Measurements from ENCODE around the gene FCGBP.

FCGBP gene

DNA sequence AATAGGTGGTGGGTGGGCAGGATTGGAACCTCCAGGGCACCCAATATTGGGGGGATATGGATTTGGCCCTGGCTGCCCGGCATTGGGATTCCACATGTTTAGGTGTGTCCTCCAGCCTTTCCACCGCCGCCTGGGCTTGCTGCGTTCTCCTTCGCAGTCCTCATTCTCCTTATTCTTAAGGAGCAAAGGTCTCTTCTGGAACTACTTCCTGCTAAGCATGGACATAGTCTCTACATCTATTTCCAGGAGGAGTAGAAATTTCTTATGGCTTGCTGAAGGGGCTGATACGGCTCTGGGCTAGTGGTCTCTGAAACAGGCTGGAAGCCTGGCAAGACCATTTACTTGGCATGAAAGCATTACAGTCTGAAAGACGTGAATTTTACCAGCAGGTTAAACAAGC lies 9.2 kb upstream of the FCGBP start:
- no peak for DNase-seq

DNA sequence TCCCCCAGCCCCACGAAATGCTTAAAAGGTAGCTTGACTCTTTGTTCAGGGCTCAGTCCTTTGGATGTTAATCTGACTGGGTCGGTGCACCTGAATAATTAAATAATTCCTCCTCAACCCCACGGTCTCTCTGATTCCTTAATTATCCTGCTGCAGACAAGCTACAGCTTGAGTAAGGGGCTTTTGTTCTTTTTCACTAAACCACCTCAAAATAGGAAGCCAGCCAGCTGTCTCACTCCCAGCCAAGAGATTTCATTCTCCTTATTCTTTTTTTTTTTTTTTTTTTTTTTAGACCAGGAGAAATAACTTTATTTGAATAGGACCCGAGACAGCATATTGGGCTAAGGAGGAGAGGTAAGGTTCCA lies 7.9 kb upstream of the FCGBP start:
- no peak for DNase-seq

DNA sequence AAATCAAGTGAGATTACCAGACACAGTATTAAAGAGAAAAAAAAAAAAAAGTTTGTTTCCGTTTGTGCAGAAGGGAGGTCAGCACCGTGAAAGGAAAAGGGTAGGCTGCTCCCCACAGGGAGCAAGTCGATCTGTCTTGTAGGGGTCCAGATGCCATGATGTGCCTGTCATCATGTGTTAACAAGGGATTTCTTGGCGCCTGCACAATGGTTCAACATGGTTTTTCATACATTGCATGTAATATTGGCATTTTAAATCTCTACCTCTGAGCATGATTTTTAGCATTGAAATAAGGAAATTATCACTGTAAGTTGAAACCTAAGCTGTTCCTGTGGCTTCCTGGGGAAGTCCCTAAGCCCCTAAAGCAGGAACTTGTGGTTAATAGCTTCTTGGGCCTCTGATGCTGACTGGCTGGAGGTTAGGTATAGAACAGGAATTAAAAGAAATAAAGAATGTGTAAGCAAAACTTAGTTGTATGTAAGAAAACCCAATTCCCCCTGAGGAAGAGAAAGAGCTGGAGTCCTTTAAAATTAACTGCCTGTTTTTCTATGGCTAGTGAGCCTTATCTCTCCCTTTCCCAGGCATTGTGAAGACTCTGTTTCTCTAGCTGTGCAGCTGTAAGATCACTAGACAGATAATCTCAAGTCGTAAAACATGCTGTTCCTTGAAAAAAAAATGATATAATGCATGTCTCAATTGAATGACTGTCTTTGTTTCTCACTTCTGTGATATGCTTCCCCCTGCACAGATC lies 7.4 kb upstream of the FCGBP start:
- peak; percentile 24 for DNase-seq

DNA sequence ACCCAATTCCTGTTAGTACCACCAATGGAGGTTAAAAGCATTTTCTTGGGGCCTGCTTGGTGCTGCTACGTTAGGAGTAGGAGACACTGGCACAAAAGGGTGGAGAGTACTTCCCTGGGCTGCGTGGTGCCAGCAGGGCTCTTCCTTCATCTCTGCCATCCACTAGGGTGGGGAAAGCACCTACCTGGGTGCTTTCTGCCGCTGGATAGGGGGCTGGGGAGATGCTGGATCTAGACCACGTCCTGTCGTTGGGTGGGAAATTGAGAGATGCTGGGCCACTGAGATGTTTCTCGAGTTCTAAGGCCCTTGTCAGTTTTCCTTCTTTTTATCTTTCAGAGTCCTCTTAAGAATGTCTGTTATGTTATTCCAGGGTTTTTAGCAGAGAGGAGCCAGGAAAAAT lies 6.7 kb upstream of the FCGBP start:
- DNase-seq = no peak

DNA sequence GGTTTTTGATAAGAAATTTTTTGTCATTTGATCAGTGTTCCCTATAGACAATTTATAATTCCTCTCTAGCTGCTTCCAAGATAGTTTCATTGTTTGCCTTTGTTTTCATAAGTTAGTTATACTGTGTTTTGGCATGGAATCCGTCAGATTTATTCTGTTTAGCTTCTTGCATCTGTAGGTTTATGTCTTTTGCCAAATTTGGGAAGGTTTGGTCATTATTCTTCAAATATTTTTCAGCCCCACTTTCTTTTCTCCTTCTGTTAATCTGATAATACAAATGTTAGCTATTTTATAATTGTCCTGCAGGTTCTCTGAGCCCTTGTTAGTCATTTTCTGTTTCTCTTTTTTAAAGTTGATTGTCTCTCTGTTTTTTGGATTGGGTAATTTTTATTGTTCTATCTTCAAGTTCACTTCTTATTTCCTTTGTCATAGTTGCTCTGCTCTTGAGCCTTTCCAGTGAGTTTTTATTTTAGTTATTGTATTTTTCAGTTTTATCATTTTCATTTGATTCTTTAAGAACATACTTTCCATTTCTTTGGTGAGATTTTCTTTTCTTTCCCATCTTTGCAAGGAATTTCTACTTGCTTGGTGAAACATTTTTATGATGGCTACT lies 5.9 kb upstream of the FCGBP start:
- DNase-seq = no peak

DNA sequence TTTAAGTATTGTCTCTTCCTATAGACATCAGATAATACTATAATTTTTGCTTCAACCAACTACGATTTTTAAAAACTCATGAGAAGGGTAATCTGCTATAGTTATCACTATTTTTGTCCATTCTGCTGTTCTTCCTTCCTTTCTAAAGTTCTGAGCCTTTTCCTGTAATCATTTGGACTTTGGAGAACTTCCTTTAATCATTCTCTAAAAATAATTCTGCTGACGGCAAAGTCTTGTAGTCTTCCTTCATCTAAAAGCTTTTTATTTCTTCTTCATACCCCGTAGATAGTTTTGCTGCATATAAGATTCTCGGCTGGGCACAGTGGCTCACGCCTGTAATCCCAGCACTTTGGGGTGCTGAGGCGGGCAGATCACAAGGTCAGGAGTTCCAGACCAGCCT lies 5.1 kb upstream of the FCGBP start:
- no peak for DNase-seq

DNA sequence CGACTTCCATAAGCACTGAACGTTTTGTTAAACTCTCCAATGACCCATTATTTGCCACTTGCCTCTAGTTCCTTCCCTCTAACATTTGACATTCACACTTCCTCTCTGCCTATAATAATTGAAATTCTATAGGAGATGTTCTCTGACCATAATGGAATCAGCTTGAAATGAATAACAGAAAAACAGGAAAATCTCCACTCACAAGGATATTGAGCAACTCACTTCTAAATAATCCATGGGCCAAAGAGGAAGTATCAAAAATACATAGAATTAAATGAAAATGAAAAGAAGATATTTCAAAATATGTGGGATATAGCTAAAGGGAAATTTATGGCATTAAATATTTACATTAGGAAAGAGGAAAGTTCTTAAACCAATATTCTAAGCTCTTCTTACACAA lies 3.4 kb upstream of the FCGBP start:
- DNase-seq = no peak

DNA sequence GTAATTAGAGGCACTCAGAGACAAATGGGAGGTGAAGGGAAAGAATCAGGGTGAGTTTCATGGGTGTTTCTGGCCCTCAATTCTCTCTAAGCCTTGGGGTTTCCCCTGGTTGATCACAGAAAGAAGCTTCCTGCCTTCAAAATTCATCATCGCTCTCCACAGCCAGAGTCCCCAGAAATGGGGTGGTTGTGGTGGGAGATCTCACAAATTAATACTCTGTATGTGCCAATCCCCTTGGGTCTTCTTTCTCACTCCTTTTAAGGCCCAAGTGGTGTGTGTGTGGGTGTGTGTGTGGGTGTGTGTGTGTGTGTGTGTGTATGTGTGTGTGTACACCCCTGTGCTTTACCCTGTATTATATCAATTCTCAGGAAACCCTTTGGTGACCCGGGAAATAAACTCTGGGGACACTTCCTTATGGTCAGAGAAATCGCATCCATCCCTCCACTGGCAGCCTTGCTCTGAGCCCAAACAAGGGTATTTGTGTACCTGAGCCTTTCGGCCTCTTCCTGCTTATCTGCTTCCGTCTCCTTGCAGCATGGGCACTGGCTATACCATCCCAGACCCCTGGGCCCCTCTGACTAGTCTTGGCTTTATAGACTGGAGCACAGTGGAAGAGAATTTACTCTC lies 2.8 kb upstream of the FCGBP start:
- peak; percentile 20 for DNase-seq

DNA sequence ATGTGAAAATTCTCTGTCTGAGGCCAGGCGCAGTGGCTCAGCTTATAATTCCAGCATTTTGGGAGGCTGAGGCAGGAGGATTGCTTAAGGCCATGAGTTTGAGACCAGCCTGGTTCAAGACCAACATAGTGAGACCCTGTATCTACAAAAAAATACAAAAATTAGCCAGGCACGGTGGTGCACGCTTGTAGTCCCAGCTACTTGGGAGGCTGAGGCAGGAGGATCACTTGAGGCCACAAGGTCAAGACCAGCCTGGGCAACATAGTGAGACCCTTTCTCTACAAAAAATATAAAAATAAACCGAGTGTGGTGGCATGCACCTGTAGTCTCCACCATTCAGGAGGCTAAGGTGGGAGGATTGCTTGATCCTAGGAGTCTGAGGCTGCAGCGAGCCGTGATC lies 2.2 kb upstream of the FCGBP start:
- DNase-seq = no peak

DNA sequence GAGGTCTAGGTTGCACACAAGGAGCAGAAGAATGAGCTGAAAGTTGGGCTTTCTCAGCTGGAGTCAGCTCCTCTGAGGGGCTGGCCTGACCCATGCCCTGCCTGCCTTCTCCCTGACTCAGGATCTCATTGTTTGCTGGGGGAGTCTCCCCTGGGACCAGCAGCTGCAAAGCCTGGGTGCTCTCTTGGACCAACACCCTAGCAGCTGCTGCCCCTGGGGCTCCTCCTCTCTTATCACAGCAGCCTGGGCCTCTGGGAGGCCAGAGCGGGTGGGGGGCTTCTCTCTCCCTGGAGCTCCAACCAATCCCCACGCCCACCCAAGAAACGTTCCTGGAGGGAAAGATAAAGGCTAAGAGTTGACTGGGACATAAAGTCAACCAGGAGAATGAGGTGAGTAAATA lies 1.6 kb upstream of the FCGBP start:
- no peak for DNase-seq

DNA sequence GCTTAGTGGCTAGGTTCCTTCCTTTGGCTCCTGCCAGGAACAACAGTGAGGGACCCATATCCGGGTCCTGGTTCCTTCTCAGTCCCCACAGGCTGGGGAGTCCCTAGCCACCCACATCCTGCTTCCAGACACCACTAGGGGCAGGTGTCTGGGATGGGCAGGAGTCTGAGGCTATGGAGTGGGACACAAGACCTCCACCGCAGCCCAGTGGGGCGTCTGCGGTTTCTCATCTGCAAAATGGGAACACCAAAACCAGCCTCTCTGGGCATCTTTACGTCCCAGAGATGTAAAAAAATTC lies 879 bp upstream of the FCGBP start:
- no peak for DNase-seq

DNA sequence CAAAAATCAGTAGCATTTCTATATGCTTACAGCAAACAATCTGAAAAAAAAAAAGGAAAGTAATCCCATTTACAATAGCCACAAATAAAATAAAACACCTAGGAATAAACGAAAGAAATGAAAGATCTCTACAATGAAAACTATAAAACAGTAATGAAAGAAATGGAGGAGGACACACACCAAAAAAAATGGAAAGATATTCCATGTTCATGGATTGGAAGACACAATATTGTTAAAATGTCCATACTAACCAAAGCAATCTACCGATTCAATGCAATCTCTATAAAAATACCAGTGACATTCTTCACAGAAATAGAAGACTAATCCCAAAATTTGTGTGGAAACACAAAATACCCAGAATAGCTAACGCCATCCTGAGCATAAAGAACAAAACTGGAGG lies 4.7 kb downstream of the FCGBP start:
- no peak for DNase-seq

DNA sequence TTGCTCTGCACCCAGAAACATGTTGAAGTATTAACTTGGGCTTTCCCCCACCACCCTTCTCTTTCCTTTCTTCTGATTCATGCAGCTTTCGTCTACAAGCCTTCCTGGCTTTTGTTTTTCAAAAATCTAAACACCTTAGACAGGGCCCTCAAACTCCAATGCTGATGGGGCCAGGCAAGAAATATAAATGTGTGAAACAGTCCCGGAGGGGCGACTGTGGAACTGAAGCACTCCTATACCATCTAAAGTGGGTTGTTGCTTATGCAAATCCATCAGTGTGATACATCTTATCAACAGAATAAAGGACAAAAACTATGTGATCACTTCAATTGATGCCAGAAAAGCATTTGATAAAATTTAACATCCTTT lies 6.1 kb downstream of the FCGBP start:
- no peak for DNase-seq

DNA sequence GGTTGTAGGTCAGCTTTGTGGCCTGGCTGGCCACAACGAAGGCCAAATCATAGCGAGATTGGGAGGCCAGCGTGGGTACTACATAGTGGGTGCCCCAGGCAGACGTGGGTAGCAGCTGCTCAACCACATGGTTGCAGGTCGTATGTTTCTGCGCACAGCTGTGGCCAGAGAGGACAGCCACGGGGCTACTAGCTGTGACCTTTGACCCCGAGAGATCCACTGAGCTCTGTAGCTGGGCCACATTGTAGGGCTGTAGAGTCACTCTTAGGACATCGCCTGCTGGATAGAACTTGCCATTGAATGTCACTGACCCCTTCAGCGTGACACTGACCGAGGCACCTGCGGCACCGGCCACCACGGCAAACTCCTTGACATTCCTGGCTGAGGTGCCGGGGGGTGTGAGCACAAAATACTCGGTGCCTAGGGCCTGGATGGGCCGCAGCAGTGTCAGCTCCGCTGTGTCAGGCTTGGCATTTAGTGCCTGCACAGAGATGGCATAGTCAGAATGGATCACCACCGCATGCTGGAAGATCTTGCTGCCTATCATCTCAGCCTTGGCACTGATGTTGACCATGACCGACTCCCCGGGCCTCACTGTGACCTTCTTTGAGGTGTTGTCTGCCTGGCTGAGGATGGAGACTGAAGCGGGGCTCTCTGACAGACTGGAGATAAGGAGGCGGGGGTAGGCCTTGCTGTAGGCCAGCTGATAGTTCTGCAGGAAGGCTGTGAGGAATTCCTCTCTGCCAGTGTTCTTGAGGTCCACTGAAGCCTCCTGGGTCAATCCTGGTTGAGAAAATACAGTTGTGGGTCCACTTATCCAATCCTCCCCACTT lies 6.7 kb downstream of the FCGBP start:
- DNase-seq = no peak

DNA sequence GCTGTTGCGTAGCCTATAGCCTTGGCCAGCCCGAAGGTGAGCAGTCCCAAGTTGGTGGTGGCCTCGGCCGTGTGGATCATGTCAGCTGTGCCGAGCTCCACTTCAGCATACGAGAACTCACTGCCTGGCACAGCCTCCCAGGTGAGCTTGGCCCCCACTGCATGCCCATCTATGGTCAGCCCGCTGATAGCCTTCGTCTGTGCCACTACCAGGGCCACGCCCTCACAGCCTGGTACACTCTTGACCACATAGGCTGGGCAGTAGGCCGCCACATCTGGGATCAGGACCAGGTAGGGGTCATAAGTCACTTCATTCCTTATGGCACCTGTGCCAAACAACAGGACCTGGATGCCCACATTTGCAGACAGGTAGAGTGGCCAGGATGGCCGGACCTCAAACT lies 7.4 kb downstream of the FCGBP start:
- no peak for DNase-seq

DNA sequence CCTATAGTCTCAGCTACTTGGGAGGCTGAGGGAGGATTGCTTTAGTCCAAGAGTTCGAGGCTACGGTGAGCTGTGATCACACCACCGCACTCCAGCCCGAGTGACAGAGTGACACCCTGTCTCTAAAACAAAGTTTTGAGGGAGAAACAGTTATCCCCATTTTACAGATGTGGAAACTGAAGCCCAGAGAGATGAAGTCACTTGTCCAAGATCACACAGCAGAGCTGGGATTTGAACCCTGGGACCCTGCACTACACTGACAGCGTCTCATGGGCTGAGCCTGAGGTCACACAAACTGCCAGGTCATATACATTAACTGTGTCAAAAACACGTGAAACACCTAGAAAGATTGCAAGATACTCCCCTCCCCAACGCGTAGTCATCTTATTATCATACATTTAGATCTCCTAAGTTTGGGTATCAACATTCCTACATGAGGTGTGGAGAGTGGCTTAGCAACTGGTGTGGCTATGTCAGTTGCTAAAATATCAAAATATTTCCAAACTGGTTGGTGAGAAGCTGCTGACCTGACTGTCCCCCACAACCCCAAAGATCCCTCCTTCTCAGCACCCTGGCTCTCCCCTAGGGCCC lies 8.2 kb downstream of the FCGBP start:
- no peak for DNase-seq

DNA sequence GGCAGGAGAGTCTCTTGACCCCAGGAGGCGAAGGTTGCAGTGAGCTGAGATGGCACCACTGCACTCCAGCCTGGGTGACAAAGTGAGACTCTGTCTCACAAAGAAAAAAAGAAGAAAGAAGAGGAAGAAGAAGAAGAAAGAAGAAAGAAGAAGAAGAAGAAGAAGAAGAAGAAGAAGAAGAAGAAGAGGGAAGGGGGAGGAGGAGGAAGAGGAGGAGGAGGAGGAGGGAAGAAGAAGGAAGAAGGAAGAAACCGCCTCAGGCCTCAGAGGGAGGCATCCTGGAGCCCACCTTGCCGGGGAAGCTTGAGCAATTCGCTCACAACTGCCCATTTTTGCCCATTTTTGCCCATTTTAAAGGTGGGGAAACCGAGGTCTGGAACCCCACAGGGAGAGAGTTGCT lies 9.5 kb downstream of the FCGBP start:
- DNase-seq = no peak

DNA sequence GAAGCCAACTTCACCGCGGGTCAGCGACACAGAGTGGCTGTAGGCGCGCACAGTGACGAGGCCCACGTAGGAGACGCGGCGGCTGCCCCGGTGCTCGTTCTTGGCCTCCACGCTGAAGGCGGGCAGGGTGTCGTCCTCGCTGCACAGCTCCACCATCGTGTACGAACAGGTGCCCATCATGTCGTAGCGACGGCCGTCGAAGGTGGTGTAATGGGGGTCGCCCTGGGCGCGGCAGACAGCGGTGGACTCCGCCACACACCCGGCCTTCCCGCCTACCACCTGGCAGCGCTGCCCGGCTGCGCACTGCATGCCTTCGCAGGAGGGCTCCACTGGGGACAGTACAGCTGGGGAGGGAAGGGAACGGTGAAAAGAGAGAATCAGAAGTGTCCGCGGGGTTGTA lies 10.0 kb downstream of the FCGBP start:
- DNase-seq = no peak

DNA sequence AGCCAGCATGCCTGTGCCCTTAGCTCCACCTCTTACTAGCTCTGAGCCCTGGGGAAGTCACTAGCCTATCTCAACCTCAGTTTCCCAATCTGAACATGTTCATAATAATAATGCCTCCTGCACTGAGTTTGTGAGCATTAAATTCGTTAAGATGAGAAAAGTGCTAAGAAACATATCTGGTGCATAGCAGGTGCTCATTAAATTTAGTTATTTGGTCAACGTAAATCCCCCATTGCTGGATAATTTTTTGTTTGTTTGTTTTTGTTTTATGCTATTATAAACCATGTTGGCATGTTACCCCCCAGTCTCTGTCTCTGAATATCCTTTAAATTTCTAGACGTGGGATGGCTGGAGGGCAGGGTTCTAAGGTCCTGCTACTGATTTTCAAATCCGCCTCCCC lies 10.6 kb downstream of the FCGBP start:
- no peak for DNase-seq

DNA sequence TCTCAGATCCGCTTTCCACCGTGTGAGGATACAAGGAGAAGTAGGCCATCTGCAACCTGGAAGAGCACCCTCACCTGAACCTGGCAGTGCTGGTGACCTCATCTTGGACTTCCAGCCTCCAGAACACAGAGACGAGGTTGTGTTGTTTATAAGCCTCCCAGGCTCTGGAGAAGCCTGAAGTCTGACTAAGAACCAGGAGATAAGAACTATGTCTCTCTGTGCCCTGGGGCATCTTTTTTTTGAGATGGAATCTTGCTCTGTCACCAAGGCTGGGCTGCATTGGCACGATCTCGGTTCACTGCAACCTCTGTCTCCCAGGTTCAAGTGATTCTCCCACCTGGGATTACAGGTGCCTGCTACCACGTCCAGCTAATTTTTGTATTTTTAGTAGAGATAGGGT lies 14.5 kb downstream of the FCGBP start:
- DNase-seq = no peak

DNA sequence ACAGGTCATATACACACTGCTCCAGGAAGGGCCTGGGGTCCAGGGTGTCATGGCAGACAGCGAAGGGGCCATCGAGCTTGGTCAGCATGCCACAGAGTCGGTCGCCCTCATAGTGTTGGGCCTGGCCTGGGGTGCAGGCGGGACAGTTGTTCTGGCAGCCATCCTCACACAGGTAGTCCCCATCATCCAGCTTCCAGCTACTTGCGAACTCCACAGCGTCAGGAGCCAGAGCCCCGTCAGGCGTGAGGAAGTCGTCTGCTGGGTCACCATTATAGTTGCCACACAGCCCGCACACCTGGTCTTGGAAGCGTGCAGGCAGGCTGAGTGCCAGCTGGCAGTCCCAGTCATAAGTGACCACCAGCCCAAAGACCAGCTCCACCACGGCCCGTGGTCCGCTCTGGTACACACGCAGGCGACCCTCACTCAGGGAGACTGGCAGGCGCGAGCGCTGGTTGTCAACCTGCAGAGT lies 16.2 kb downstream of the FCGBP start:
- no peak for DNase-seq

DNA sequence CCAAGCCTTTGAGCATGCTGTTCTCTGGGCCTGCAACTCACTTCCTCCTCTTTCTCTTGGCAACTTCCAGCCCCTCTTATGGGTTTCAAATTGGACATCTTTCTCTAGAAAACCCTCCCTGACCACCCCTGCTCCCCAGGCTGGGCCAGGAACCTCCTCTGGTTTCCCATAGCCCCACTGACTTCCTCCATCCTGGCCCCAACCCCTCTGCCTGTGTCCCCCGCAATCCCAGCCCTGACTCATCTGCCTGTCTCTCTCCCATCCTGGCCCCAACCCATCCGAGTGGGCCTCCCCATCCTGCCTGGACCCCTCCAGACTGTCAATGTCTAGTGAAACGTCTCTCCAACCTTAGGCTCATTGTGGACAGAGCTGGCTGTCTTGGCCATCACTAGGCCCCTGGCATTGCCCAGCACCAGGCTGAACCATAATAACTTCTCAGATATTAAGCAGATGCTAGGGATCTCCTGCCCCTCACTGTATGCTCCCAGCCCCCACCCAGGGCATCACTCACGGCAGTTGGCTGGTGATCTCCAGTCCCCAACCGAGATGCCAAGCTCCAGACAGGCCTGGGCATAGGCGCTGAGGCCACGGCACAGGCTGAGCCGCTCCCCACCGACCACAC lies 16.8 kb downstream of the FCGBP start:
- no peak for DNase-seq

DNA sequence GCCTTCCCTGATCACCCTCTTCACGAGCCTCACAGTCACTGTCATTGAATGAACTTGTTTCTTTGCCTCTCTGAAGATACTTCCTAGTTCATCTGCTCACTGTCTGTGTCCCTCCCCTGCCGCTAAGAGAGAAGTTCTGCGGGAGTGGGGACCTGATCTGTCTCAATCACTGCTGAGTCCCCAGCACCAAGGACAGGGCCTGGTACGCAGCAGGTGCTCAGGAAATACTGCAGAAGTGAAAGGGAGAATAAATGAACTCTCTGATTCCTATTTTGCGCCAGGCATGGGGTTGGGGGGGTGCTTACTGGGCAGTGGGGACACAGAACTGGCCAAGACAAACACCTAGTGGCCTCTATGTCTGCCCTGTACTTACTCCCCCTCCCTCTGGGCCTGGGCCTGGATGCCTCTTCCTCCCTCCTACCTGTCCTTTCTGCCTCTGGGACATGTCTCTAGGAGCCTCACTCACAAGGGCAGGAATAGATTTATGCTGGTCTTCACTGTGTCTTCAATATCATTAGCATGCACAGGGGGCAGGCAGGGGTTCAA lies 17.5 kb downstream of the FCGBP start:
- DNase-seq = no peak

Data from activated CD4-positive, alpha-beta T cell treated with anti-CD3 and anti-CD28 coated beads, Interleukin-2, amount 50 U/mL, for 1 hour (primary cell).